IMR-90 (cell line): Measurements from ENCODE around the gene NQO2. TPM values are rescaled to one million over a fixed set of nuclear protein-coding genes. Genes with fewer than 3 reads are reported as not detected.

ENCODE experiments used
- ATAC-seq: fragments of 200-7000 bp; cut with Tn5 transposase; 2 replicates; pipeline ENCODE4 v1.9.1; 2020; ENCODE audit warnings: low read depth, mild to moderate bottlenecking, moderate library complexity
- BruUV-seq: library from RNA; stranded (reverse); fragments of 400-500 nt; replicated peaks from 2 replicates; lab custom pipeline; 2021; lab: Mats Ljungman, UMichigan
- CTCF ChIA-PET: fragments of 300-600 bp; formaldehyde crosslinking; extraction: SDS; loops from one replicate; lab custom pipeline; 2021; ENCODE audit warnings: antibody characterized with exemption; lab: Yijun Ruan, JAX
- POLR2A ChIA-PET: fragments of 300-600 bp; sonication (Branson Sonifier 250); formaldehyde crosslinking; loops from one replicate; lab custom pipeline; 2022; ENCODE audit warnings: antibody characterized with exemption; ENCODE audit not compliant: unreplicated experiment; lab: Charles Lee
- DNase-seq: peaks from one replicate; pipeline ENCODE4 v3.0.0; 2013
- H2AFZ ChIP-seq: replicated peaks from 2 replicates; pipeline ENCODE3; 2013; ENCODE audit warnings: low read length, mild to moderate bottlenecking; ENCODE audit not compliant: poor library complexity
- H2AK5ac ChIP-seq: 2 replicates; pipeline ENCODE4 v1.6.1; 2013; ENCODE audit warnings: low read depth, low read length, inconsistent platforms
- H2AK9ac ChIP-seq: replicated peaks from 2 replicates; pipeline ENCODE3; 2013; ENCODE audit warnings: mild to moderate bottlenecking, low read depth, low read length, moderate library complexity; ENCODE audit not compliant: poor library complexity
- H2BK120ac ChIP-seq: 2 replicates; pipeline ENCODE4 v1.6.1; 2013; ENCODE audit warnings: low read depth, low read length, inconsistent platforms
- H2BK15ac ChIP-seq: 3 replicates; pipeline ENCODE4 v1.6.1; 2013; ENCODE audit warnings: low read depth, low read length, inconsistent platforms
- H2BK20ac ChIP-seq: 2 replicates; pipeline ENCODE4 v1.6.1; 2013; ENCODE audit warnings: low read depth, mild to moderate bottlenecking, inconsistent platforms, low read length, moderate library complexity
- H2BK5ac ChIP-seq: 2 replicates; pipeline ENCODE4 v1.6.1; 2013; ENCODE audit warnings: mild to moderate bottlenecking, low read depth, low read length, inconsistent platforms; ENCODE audit not compliant: poor library complexity, severe bottlenecking
- H3K14ac ChIP-seq: replicated peaks from 2 replicates; pipeline ENCODE4 v1.6.1; 2013; ENCODE audit warnings: low read depth, low read length, inconsistent platforms
- H3K18ac ChIP-seq: 2 replicates; pipeline ENCODE4 v1.6.1; 2013; ENCODE audit warnings: low read depth, low read length, control low read depth
- H3K23ac ChIP-seq: 2 replicates; pipeline ENCODE4 v1.6.1; 2013; ENCODE audit warnings: low read depth, low read length, inconsistent platforms
- H3K27ac ChIP-seq: 2 replicates; pipeline ENCODE4 v1.5.1; 2013; ENCODE audit warnings: mild to moderate bottlenecking, control low read depth, low read length; ENCODE audit not compliant: insufficient read depth
- H3K27me3 ChIP-seq: 2 replicates; pipeline ENCODE4 v1.6.1; 2013; ENCODE audit warnings: low read length; ENCODE audit not compliant: control insufficient read depth, insufficient read depth
- H3K36me3 ChIP-seq: 2 replicates; pipeline ENCODE4 v1.6.1; 2013; ENCODE audit warnings: low read length, mixed read lengths; ENCODE audit not compliant: control insufficient read depth, insufficient read depth
- H3K4ac ChIP-seq: 2 replicates; pipeline ENCODE4 v1.6.1; 2013; ENCODE audit warnings: low read depth, low read length, inconsistent platforms
- H3K4me1 ChIP-seq: 2 replicates; pipeline ENCODE4 v1.6.1; 2013; ENCODE audit warnings: low read length, mixed read lengths; ENCODE audit not compliant: control insufficient read depth, insufficient read depth
- H3K4me2 ChIP-seq: 2 replicates; pipeline ENCODE4 v1.6.1; 2013; ENCODE audit warnings: low read depth, mild to moderate bottlenecking, control low read depth, low read length, moderate library complexity
- H3K4me3 ChIP-seq: 2 replicates; pipeline ENCODE4 v1.5.1; 2013; ENCODE audit warnings: low read depth, mild to moderate bottlenecking, control low read depth, low read length, moderate library complexity; ENCODE audit not compliant: insufficient read depth
- H3K56ac ChIP-seq: 2 replicates; pipeline ENCODE4 v1.6.1; 2013; ENCODE audit warnings: low read length, inconsistent platforms; ENCODE audit not compliant: insufficient read depth; ENCODE audit errors: extremely low read depth
- H3K79me1 ChIP-seq, 2 experiments: 2 replicates each; pipeline ENCODE4 v1.6.1; 2013; ENCODE audit warnings: low read length in 2 of 2, inconsistent platforms in 1 of 2, low read depth in 1 of 2
- H3K9ac ChIP-seq: 2 replicates; pipeline ENCODE4 v1.6.1; 2013; ENCODE audit warnings: low read depth, low read length, control low read depth
- H3K9me1 ChIP-seq: 2 replicates; pipeline ENCODE4 v1.6.1; 2013; ENCODE audit warnings: low read length, inconsistent platforms; ENCODE audit not compliant: insufficient read depth
- H3K9me3 ChIP-seq: 2 replicates; pipeline ENCODE4 v1.6.1; 2013; ENCODE audit warnings: low read length; ENCODE audit not compliant: control insufficient read depth, insufficient read depth
- H4K20me1 ChIP-seq: 2 replicates; pipeline ENCODE4 v1.6.1; 2013; ENCODE audit warnings: low read length, inconsistent platforms; ENCODE audit not compliant: insufficient read depth
- H4K5ac ChIP-seq: 2 replicates; pipeline ENCODE4 v1.6.1; 2013; ENCODE audit warnings: mild to moderate bottlenecking, low read depth, low read length, control low read depth
- H4K8ac ChIP-seq, 2 experiments: 2 replicates each; pipeline ENCODE4 v1.6.1; 2013; ENCODE audit warnings: low read depth in 2 of 2, low read length in 2 of 2, control low read depth in 1 of 2, inconsistent platforms in 1 of 2
- H4K91ac ChIP-seq: 2 replicates; pipeline ENCODE4 v1.6.1; 2013; ENCODE audit warnings: low read depth, low read length, inconsistent platforms; ENCODE audit not compliant: insufficient read depth
- BHLHE40 ChIP-seq: fragments of 150-350 bp; IDR thresholded peaks from 2 replicates; pipeline ENCODE4 v1.6.1; 2016; ENCODE audit warnings: mild to moderate bottlenecking, low read depth, low read length
- CHD1 ChIP-seq: IDR thresholded peaks from 2 replicates; pipeline ENCODE4 v1.6.1; 2012; ENCODE audit warnings: low read depth, low read length, improper control_type of control experiment
- CTCF ChIP-seq: conservative IDR thresholded peaks from 2 replicates; pipeline ENCODE4 v1.5.1; 2012; ENCODE audit warnings: mild to moderate bottlenecking, low read depth, low read length, improper control_type of control experiment
- ELK1 ChIP-seq: fragments of 150-350 bp; IDR thresholded peaks from 2 replicates; pipeline ENCODE4 v1.6.1; 2016; ENCODE audit warnings: low read depth, mild to moderate bottlenecking, low read length, moderate library complexity, borderline replicate concordance
- FOS ChIP-seq: fragments of 150-350 bp; IDR thresholded peaks from 2 replicates; pipeline ENCODE4 v1.6.1; 2016; ENCODE audit warnings: low read depth, low read length
- MAZ ChIP-seq: IDR thresholded peaks from 2 replicates; pipeline ENCODE4 v1.6.1; 2012; ENCODE audit warnings: low read depth, mild to moderate bottlenecking, low read length, improper control_type of control experiment, moderate library complexity, borderline replicate concordance
- MXI1 ChIP-seq: IDR thresholded peaks from 2 replicates; pipeline ENCODE4 v1.6.1; 2012; ENCODE audit warnings: low read depth, mild to moderate bottlenecking, low read length, moderate library complexity, borderline replicate concordance
- NFE2L2 ChIP-seq: fragments of 150-350 bp; IDR thresholded peaks from 2 replicates; pipeline ENCODE4 v1.6.1; 2016; ENCODE audit warnings: low read depth, mild to moderate bottlenecking, low read length
- RAD21 ChIP-seq: IDR thresholded peaks from 2 replicates; pipeline ENCODE4 v1.6.1; 2012; ENCODE audit warnings: low read length, improper control_type of control experiment
- RCOR1 ChIP-seq: IDR thresholded peaks from 2 replicates; pipeline ENCODE4 v1.6.1; 2012; ENCODE audit warnings: mild to moderate bottlenecking, low read length, improper control_type of control experiment; ENCODE audit not compliant: insufficient replicate concordance
- RFX5 ChIP-seq: IDR thresholded peaks from 2 replicates; pipeline ENCODE4 v1.8.0; 2012; ENCODE audit warnings: low read depth, mild to moderate bottlenecking, low read length, moderate library complexity
- SMC3 ChIP-seq: fragments of 150-350 bp; IDR thresholded peaks from 2 replicates; pipeline ENCODE4 v1.6.1; 2016; ENCODE audit warnings: low read depth, mild to moderate bottlenecking, antibody characterized with exemption, low read length, moderate library complexity
- dilution Hi-C: fragments of 300-500 bp; cut with HindIII; formaldehyde crosslinking; loops from one replicate; pipeline ENCODE4 v1.14.3; 2018; ENCODE audit warnings: low sequenced_read_pairs; ENCODE audit not compliant: unreplicated experiment
- in situ Hi-C: fragments of 300-500 bp; cut with MboI; formaldehyde crosslinking; loops from 3 replicates; pipeline ENCODE4 v1.14.3; 2019; ENCODE audit warnings: low sequenced_read_pairs, inconsistent platforms, mixed read lengths
- intact Hi-C: fragments of 100-400 bp; cut with micrococcal nuclease; formaldehyde crosslinking; loops from 2 replicates; pipeline ENCODE4 v1.10.0; 2022
- polyA plus RNA-seq, 3 experiments: library from polyadenylated mRNA; depleted of rRNA; stranded (reverse); fragments of >200 nt; gene quantifications; 2 replicates each; pipeline ENCODE4 v1.2.3, GENCODE V29; 2012; ENCODE audit warnings: low replicate concordance in 1 of 3
- total RNA-seq: library from RNA; depleted of rRNA; stranded (reverse); fragments of >200 nt; gene quantifications from 2 replicates; pipeline ENCODE4 v1.2.3, GENCODE V29; 2012

NQO2 gene
- total and polyA plus RNA-seq, 2 of the 4 experiments (the other 2 are of a cell fraction), result 42.5 to 72.1 TPM

- H3K27ac ChIP-seq, result no peak overlapping the region
- H2AK5ac ChIP-seq, result no peak overlapping the region
- in situ Hi-C loops, result loop anchor here (5.0 kb wide), 1 partner anchor 36 kb away; no protein-coding TSS in a partner anchor
- H3K36me3 ChIP-seq, result peaks cover 38% of the 10 kb centered on the region
- no peak overlapping the region for H2BK15ac ChIP-seq
- no peak overlapping the region for H2AK9ac ChIP-seq
- no peak for TF ChIP-seq SMC3
- TF ChIP-seq RAD21, result no peak
- TF ChIP-seq NFE2L2, result no peak
- TF ChIP-seq MXI1, result no peak
- TF ChIP-seq RCOR1, result no peak
- TF ChIP-seq MAZ, result no peak
- TF ChIP-seq RFX5, result no peak
- TF ChIP-seq CHD1, result no peak
- TF ChIP-seq ELK1, result no peak
- TF ChIP-seq BHLHE40, result no peak
- no peak for TF ChIP-seq FOS
- TF ChIP-seq CTCF, result no peak
- 0 out of 2 replicates have a peak, but pooled peaks cover 3% of the 10 kb centered on the region for H3K4me1 ChIP-seq
- no peak overlapping the region for H3K14ac ChIP-seq
- no peak overlapping the region for H4K91ac ChIP-seq
- no peak overlapping the region for H2BK20ac ChIP-seq
- no peaks in the 10 kb centered on the region for H3K27me3 ChIP-seq
- no peak overlapping the region for H4K5ac ChIP-seq
- dilution Hi-C loops, result no loop called here
- peaks cover 9% of the 10 kb centered on the region for H3K9me1 ChIP-seq
- H2AFZ ChIP-seq, result no peak overlapping the region
- intact Hi-C loops, result no loop called here
- peaks cover 5% of the 10 kb centered on the region for H3K9me3 ChIP-seq
- ATAC-seq, result no peak
- H4K20me1 ChIP-seq, result no peaks in the 10 kb centered on the region
- POLR2A ChIA-PET, result no interaction called here
- H3K79me1 ChIP-seq, result 0 out of 4 replicates have a peak, but pooled peaks cover 0 to 3% of the 10 kb centered on the region in 2 experiments
- H3K4me3 ChIP-seq, result no peak overlapping the region
- H3K18ac ChIP-seq, result no peak overlapping the region
- no TSS peak for BruUV-seq
- no peak overlapping the region for H3K23ac ChIP-seq
- no peak overlapping the region for H3K4ac ChIP-seq
- no peak overlapping the region for H4K8ac ChIP-seq
- H3K56ac ChIP-seq, result no peak overlapping the region
- H2BK120ac ChIP-seq, result no peak overlapping the region
- no peak overlapping the region for H3K9ac ChIP-seq
- no peak for DNase-seq
- CTCF ChIA-PET, result no interaction called here
- H2BK5ac ChIP-seq, result no peak overlapping the region
- no peak overlapping the region for H3K4me2 ChIP-seq
Observed at GRCh38 chr6:3011158-3011557, 11.5 kb downstream of the NQO2 start.
